GM04504 (cell line): ENCODE measurements around the gene ST8SIA5.

Source experiments
- DNase-seq: peaks from one replicate; pipeline ENCODE4 v3.0.0-alpha.2; 2012; ENCODE audit warnings: low read depth

The ST8SIA5 gene

GRCh38 chr18:46628206-46628605 is 128.6 kb downstream of the ST8SIA5 start:
- no peak for DNase-seq

DNA sequence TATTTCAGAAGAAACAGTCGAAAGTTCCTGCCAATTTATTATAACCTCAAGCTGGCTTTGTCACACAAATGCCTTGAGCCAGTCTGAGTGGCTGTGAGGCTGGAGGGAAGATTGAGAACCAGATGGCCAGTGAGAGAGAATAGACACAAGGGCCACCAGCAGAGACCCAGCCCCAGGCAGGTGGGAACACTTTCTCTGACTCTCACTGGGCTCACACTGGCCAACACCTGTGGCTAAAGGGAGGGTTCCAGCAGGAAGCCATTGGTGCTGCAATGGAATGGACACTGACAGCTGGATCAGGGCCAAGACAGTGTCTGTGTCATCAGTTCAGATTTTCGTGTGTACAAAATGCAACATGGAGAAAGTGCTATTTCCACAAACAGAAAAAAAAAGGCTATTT is 129.7 kb downstream of the ST8SIA5 start:
- DNase-seq, result no peak

DNA sequence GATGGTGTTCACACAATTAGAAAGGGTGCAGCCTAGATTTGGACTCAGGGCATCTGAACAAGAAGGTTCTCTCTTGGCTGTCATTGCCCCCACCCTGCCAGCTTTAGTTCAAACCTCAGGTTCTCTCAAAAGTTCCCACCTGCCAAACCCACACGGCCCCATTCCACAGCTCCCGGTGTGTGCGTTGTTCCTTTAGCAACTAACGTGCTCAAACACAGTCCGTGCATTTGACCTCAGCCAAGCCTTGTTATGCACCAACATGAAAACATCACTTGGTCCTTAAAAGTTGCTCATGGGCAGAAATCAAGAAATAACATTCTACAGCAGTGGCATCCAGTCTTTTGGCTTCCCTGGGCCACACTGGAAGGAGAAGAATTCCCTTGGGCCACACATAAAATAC is 131.8 kb downstream of the ST8SIA5 start:
- no peak for DNase-seq

- no peak for DNase-seq
Observed at GRCh38 chr18:46624127-46624526, 132.7 kb downstream of the ST8SIA5 start.

DNA sequence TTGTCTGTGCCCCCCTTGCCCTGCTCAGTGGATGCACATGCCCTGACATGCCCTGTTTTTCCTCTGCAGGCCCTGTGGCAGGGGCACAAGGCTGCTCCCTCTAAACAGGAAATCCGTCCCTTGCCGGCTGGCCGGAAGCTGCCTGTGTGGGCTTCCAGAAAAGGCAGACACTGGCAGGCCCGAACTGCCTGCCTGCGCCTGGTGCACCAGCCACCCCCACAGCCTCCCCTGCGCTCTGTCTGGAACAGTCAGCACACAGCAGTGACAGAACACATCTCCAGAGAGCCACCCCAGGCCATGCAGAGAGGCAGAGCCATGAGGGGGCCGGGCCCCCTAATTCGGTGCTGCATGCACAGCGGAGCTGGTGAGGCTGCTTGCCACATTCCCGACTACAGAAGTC is 133.3 kb downstream of the ST8SIA5 start:
- DNase-seq, result no peak

DNA sequence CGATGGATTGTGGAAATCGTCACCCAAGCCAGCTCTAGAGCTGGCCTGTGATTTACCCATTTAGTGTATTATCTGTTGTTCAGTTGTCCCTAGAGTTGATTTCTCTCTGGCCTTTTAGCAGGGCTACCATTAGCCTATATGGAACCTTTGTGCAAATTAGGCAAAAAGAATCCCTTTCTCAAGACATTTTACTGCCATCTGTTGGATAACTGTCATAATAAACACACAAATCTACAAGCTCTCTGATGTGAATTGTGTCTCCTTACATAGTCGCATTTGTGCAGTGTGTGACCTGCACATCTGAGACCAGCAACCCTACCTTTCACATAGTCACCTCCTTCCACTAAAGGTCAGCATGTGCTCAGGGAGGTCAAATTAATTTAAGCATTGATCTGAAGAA is 133.9 kb downstream of the ST8SIA5 start:
- DNase-seq, result no peak

DNA sequence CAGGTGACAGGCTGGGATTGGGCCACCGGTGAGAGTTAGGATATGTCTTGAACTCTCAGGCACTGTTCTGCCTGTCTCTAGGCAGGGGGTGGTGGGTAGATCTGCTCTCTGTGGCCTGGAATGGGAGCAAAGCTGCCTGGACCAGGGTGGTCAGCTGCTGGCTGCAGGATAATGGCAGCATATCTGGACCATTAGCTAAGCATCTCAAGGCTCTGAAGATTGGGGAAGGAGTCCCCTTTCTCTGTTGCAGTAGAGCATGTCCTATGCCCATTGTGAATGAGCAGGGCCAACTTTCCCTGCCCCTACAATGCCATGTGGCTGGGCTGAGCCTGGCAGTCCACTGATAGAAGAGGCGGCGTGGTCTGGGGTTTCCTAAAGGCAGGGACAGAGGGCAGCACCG is 134.4 kb downstream of the ST8SIA5 start:
- DNase-seq, result no peak

DNA sequence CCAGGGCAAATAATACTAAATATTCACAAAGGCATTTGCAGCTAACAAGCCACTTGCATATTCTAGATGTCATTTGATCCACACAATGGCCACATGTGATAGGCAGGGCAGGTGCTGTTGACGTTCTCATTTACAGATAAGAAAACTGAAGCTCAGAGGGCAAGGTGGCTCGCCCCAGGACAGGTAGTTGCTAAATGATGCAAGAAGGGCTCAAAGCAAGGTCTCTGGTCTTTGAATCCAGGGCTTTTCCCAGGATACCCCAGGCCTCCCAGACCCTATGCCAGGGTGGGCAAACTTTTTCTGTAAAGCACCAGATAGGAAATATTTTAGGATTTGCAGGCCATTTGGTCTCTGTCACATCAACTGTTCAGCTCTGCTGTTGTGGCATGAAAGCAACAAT is 135.0 kb downstream of the ST8SIA5 start:
- no peak for DNase-seq

DNA sequence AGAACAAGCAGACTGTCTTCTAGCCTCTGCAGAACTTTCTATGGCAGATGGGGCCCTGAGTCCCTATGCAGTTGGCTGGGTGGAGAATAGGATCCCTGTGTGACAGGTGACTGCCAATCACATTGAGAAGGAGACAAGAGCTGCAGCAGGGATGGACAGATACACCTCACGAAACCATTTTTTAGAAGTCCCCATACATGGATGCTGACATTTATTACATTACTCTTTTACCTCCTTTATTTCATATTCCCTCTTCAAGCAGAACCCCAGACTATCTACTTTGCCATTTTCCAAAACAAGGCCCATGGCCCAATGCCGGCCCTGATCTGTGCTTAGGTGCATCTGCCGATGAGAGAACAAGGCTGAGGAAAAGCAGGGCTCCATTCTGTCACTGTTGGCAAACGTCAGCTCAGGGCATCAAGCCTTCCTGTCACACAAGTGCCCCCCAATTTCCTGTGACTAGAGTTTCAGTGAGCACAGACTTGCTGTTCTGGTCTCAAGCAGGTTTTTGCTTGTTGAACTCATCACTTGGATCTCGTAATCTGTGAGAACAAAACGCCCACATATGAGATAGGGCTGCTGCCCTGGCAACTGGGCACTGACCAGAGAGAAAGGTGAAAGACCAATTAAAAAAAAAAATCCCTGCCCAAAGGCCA is 135.6 kb downstream of the ST8SIA5 start:
- DNase-seq, result no peak

DNA sequence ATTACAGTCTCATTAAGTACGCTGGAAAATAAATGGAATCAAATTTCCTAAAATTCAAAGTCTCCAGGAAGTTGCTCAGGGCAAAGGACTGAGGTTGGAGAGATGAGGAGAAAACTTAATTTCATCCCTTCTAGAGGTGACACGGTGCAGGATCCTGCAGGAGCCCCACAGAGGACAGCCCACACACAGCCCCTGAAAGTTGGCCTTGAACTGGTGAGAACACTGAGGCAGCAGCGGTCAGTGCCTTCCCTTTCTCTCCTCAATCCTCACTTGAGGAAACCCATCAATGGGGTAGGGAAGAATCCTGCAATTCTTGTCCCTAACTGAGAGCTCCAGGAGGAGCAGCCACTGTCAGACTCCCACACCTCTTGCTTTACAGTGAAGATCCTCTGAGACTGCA is 137.3 kb downstream of the ST8SIA5 start:
- DNase-seq, result no peak
